Gastroesophageal sphincter (tissue), 3 donors: Measurements from ENCODE around the gene HOPX.

Experiments
- CTCF ChIP-seq, 4 experiments: fragments of 200-600 bp in 2 of 4; fragments of 450-650 bp in 2 of 4; sonication (generic) in 1 of 4; IDR thresholded peaks; one replicate each; pipeline ENCODE4 v1.5.1; 2017 to 2019; ENCODE audit warnings: antibody characterized with exemption in 4 of 4, mild to moderate bottlenecking in 2 of 4, moderate library complexity in 2 of 4
- EP300 ChIP-seq: sonication (generic); formaldehyde crosslinking; IDR thresholded peaks from one replicate; pipeline ENCODE4 v1.6.1; 2017; ENCODE audit warnings: antibody characterized with exemption, mild to moderate bottlenecking
- POLR2A ChIP-seq, 2 donors: fragments of 450-650 bp; IDR thresholded peaks; one replicate each; pipeline ENCODE4 v1.6.1; 2017; ENCODE audit warnings: antibody characterized with exemption in 2 of 2, mild to moderate bottlenecking in 2 of 2, moderate library complexity in 1 of 2
- POLR2AphosphoS5 ChIP-seq: sonication (generic); formaldehyde crosslinking; IDR thresholded peaks from one replicate; pipeline ENCODE4 v1.6.1; 2017; ENCODE audit warnings: antibody characterized with exemption

- TF ChIP-seq CTCF (IDR thresholded peaks at IDR 0.05) (no peak), POLR2AphosphoS5 (no peak), EP300 (no peak), POLR2A (IDR thresholded peaks at IDR 0.05) (no peak)
These were observed 31.4 kb downstream of the HOPX start for GRCh38 chr4:56649445-56650261.
